HepG2 (cell line): ENCODE measurements around the gene DHRS1. TPM values are rescaled to one million over a fixed set of nuclear protein-coding genes. Genes with fewer than 3 reads are reported as not detected.

ENCODE experiments used
- ARID5B ChIP-seq: IDR thresholded peaks from 2 replicates; pipeline ENCODE4 v1.4.0; 2020; ENCODE audit warnings: mild to moderate bottlenecking, missing genetic modification reagents
- DRAP1 ChIP-seq: IDR thresholded peaks from 2 replicates; pipeline ENCODE4 v1.6.1; 2016; ENCODE audit warnings: missing genetic modification reagents, missing compliant biosample characterization
- FOXA1 ChIP-seq, 2 experiments: fragments of 450-650 bp in 1 of 2; sonication (generic) in 1 of 2; formaldehyde crosslinking in 1 of 2; IDR thresholded peaks; 2 replicates each; pipeline versions ENCODE4 v1.4.0 to v1.6.1; 2016 to 2020; ENCODE audit warnings: missing genetic modification reagents in 1 of 2
- HOXA7 ChIP-seq: sonication (generic); formaldehyde crosslinking; IDR thresholded peaks from 2 replicates; pipeline ENCODE4 v1.8.1; 2022; ENCODE audit warnings: mild to moderate bottlenecking, missing genetic modification reagents, moderate library complexity
- IRF9 ChIP-seq: sonication (generic); formaldehyde crosslinking; IDR thresholded peaks from 2 replicates; pipeline ENCODE4 v1.8.0; 2022; ENCODE audit warnings: missing genetic modification reagents, mild to moderate bottlenecking, borderline replicate concordance
- JARID2 ChIP-seq: sonication (generic); formaldehyde crosslinking; IDR thresholded peaks from 2 replicates; pipeline ENCODE4 v1.8.1; 2023; ENCODE audit warnings: missing genetic modification reagents, inconsistent platforms; ENCODE audit not compliant: insufficient replicate concordance
- LCORL ChIP-seq, 2 experiments: fragments of 450-650 bp in 1 of 2; sonication (generic) in 1 of 2; formaldehyde crosslinking in 1 of 2; IDR thresholded peaks; 2 replicates each; pipeline versions ENCODE4 v1.5.0 to v1.6.1; 2017 to 2020; ENCODE audit warnings: antibody characterized with exemption in 1 of 2, missing genetic modification reagents in 1 of 2
- MBNL3 ChIP-seq: fragments of 250-450 bp; sonication (Bioruptor Pico); conservative IDR thresholded peaks from 2 replicates; pipeline ENCODE4 v1.8.0; 2022; ENCODE audit warnings: mild to moderate bottlenecking, inconsistent platforms
- MED13 ChIP-seq: sonication (generic); formaldehyde crosslinking; IDR thresholded peaks from 2 replicates; pipeline ENCODE4 v1.5.0; 2020; ENCODE audit warnings: missing genetic modification reagents
- MYC ChIP-seq: sonication (generic); formaldehyde crosslinking; IDR thresholded peaks from 2 replicates; pipeline ENCODE4 v1.9.0; 2021; ENCODE audit warnings: missing genetic modification reagents, borderline replicate concordance
- NFKBIZ ChIP-seq: IDR thresholded peaks from 2 replicates; pipeline ENCODE4 v1.6.1; 2018; ENCODE audit warnings: missing genetic modification reagents, missing compliant biosample characterization
- ZBTB33 ChIP-seq: sonication (generic); formaldehyde crosslinking; IDR thresholded peaks from 2 replicates; pipeline ENCODE4 v1.4.0; 2020; ENCODE audit warnings: missing genetic modification reagents
- ZBTB46 ChIP-seq: sonication (generic); formaldehyde crosslinking; IDR thresholded peaks from 2 replicates; pipeline ENCODE4 v1.4.0; 2020; ENCODE audit warnings: mild to moderate bottlenecking, missing genetic modification reagents, borderline replicate concordance
- ZFP36L2 ChIP-seq: sonication (generic); formaldehyde crosslinking; IDR thresholded peaks from 2 replicates; pipeline ENCODE4 v1.4.0; 2020; ENCODE audit warnings: missing genetic modification reagents
- ZNF160 ChIP-seq: sonication (generic); formaldehyde crosslinking; IDR thresholded peaks from 2 replicates; pipeline ENCODE4 v1.8.0; 2022; ENCODE audit warnings: mild to moderate bottlenecking, inconsistent platforms, missing genetic modification reagents
- ZNF326 ChIP-seq: sonication (generic); formaldehyde crosslinking; IDR thresholded peaks from 2 replicates; pipeline ENCODE4 v1.4.0; 2020; ENCODE audit warnings: missing genetic modification reagents, borderline replicate concordance
- ZNF484 ChIP-seq: sonication (generic); formaldehyde crosslinking; IDR thresholded peaks from 2 replicates; pipeline ENCODE4 v1.5.1; 2020; ENCODE audit warnings: mild to moderate bottlenecking, low read depth, missing genetic modification reagents, borderline replicate concordance
- ZNF546 ChIP-seq: sonication (generic); formaldehyde crosslinking; conservative IDR thresholded peaks from 2 replicates; pipeline ENCODE4 v1.8.1; 2023; ENCODE audit warnings: mild to moderate bottlenecking, missing genetic modification reagents
- ZSCAN21 ChIP-seq: sonication (generic); formaldehyde crosslinking; IDR thresholded peaks from 2 replicates; pipeline ENCODE4 v1.8.0; 2022; ENCODE audit warnings: mild to moderate bottlenecking, missing genetic modification reagents, moderate library complexity, borderline replicate concordance
- polyA plus RNA-seq, 8 experiments: library from polyadenylated mRNA; depleted of rRNA in 3 of 8; stranded (reverse) in 7 of 8; unstranded in 1 of 8; fragments of >200 nt; fragmentation: Illumina TruSeq in 4 of 8; extraction: Trizol in 4 of 8; gene quantifications; 2 replicates each; pipeline versions ENCODE4 v1.2.1 to v1.2.3, GENCODE V29; 2011 to 2016; ENCODE audit warnings: low read depth in 4 of 8, missing spikeins in 1 of 8, mixed read lengths in 1 of 8; ENCODE audit not compliant: insufficient read depth in 1 of 8
- total RNA-seq, 5 experiments: library from RNA; depleted of rRNA; stranded (reverse); fragments of >200 nt; fragmentation: Illumina TruSeq; extraction: Trizol; gene quantifications; 2 replicates each; pipeline ENCODE4 v1.2.3, GENCODE V29; 2016; ENCODE audit warnings: low read depth in 1 of 5

Gene DHRS1
- total and polyA plus RNA-seq, 2 of the 13 experiments (the other 11 are each of a cell fraction or from before 2014, with no cell fraction given) = 49.8 to 60.8 TPM

DNA sequence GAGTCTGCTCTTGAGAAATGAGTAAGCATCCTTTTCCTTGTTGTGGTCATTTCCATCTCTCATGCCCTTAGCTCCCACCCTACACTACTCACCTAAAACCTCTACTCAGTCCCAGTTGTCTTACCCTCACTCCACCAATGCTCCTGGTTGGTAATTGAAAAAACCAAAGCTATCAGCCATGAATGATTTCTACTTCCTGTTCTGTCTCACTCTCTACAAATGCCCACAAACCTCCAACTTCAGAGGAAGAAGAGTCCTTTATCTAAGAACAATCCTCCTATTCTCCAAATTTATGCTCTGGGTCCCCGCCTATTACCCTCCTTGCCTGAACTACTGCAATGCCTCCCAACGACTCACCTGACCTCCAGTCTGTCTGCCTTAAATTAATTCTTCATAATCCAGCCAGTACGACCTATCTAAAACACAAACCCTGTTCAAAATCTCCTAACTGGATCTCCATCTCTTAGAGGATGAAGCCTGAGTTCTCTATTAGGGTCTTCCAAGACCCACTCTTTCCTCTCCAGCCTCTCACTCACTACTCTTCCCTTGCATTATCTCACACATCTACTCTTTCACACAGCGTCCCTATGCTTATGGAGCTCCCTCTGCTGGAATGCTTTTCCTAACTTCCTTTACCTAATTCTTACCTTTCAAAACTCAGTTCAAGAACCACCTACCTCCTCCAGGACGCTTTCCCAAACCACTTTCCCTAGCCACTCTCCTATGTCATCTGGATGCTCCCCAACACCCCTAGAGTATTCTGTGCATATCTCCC, 2.2 kb downstream of the DHRS1 start (continued):
- TF ChIP-seq JARID2 = peak; percentile 80
- TF ChIP-seq HOXA7 (CRISPR knock-in tag) = no peak
- no peak for TF ChIP-seq ZSCAN21 (CRISPR knock-in tag)
- TF ChIP-seq ZFP36L2 = no peak
- 0 out of 2 replicates have a peak, but pooled peaks have one; percentile 4 for TF ChIP-seq ARID5B (CRISPR knock-in tag)
- no peak; the same call in 1 of the 2 replicates for TF ChIP-seq NFKBIZ
- TF ChIP-seq ZNF160 (CRISPR knock-in tag) = no peak
- TF ChIP-seq MYC (CRISPR knock-in tag) = no peak
- no peak; the same call in 1 of the 2 replicates for TF ChIP-seq LCORL (IDR thresholded peaks at IDR 0.05)
- TF ChIP-seq LCORL (CRISPR knock-in tag; IDR thresholded peaks at IDR 0.05) = peak; percentile 65; the same call in 1 of the 2 replicates
- TF ChIP-seq ZBTB46 (CRISPR knock-in tag) = no peak
- no peak for TF ChIP-seq ZNF484 (CRISPR knock-in tag)
- TF ChIP-seq ZBTB33 (CRISPR knock-in tag) = no peak
- TF ChIP-seq IRF9 (CRISPR knock-in tag) = no peak
- 0 out of 2 replicates have a peak, but pooled peaks have one; percentile 47 for TF ChIP-seq MBNL3 (CRISPR knock-in tag)
- no peak for TF ChIP-seq ZNF326 (CRISPR knock-in tag)
- no peak for TF ChIP-seq FOXA1 (IDR thresholded peaks at IDR 0.05)
- no peak for TF ChIP-seq FOXA1 (CRISPR knock-in tag; IDR thresholded peaks at IDR 0.05)
- TF ChIP-seq DRAP1 (CRISPR knock-in tag) = peak; percentile 62
- TF ChIP-seq ZNF546 (CRISPR knock-in tag) = 0 out of 2 replicates have a peak, but pooled peaks have one; percentile 45
- no peak for TF ChIP-seq MED13
